ENCODE data around the gene TWNK.

The TWNK gene

DNA sequence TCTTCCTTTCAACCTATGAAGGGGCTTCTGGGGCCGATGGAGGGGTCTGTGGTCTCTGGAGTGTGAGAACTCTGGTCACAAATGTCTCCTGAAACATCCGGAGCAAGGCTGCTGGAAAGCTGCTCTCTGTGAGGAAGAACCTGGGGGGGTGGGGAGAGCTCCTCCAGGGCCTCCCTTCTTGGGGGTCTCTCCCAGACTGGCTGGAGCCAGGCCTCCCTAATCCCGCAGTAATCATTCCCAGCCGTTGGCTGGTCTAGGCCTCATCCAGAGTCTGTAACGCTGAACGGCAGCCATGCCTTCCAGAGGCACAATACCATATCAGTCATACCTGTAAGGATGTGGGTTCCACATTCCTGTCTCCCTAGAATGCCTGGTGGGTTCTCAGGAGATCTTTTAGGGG lies 7.8 kb downstream of the TWNK start:
- no peak for DNase-seq (ENCODE audit: low read depth)
- TF ChIP-seq, protein P1, sequence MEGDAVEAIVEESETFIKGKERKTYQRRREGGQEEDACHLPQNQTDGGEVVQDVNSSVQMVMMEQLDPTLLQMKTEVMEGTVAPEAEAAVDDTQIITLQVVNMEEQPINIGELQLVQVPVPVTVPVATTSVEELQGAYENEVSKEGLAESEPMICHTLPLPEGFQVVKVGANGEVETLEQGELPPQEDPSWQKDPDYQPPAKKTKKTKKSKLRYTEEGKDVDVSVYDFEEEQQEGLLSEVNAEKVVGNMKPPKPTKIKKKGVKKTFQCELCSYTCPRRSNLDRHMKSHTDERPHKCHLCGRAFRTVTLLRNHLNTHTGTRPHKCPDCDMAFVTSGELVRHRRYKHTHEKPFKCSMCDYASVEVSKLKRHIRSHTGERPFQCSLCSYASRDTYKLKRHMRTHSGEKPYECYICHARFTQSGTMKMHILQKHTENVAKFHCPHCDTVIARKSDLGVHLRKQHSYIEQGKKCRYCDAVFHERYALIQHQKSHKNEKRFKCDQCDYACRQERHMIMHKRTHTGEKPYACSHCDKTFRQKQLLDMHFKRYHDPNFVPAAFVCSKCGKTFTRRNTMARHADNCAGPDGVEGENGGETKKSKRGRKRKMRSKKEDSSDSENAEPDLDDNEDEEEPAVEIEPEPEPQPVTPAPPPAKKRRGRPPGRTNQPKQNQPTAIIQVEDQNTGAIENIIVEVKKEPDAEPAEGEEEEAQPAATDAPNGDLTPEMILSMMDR (IDR thresholded peaks at IDR 0.05; ENCODE audit: insufficient read depth, low read depth, low read length, missing control alignments) = no peak
- no peak overlapping the region for H3K4me3 ChIP-seq (ENCODE audit: low read length)

DNA sequence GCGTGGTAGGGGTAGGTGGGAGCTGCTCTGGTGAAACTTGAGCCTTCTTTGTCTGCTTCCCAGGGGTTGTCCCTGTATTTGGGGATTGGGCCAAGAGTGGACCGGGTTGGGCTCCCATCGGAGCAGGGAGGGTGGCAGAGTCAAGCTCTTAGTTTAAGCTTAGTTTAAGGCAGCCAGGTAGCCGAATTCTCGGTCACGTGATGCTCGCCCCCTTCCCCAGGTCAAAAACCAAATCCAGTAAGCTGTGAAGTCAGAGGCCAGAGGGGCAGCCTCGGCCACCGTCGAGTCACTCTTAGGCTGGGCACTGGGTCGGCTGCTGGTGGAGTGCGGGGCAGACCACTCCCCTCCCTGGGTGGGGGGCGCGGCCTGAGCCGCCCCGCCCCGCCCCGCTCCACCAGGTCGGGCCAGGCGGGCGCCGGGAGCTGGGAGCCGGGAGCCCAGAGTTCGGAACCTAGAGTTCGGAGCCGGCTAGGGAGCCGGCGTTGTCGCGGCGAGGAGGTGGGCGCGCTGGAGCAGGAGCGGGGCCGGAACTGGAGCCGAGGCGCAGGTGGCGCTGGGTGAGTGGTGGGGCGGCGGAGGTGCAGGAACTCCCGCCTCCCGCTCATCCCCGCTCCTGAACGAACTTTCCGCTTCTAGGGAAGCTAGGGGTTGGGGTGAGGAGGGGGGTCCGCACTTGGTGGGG lies 9.5 kb downstream of the TWNK start:
- peak; percentile 42 for DNase-seq (ENCODE audit: low read depth)

DNA sequence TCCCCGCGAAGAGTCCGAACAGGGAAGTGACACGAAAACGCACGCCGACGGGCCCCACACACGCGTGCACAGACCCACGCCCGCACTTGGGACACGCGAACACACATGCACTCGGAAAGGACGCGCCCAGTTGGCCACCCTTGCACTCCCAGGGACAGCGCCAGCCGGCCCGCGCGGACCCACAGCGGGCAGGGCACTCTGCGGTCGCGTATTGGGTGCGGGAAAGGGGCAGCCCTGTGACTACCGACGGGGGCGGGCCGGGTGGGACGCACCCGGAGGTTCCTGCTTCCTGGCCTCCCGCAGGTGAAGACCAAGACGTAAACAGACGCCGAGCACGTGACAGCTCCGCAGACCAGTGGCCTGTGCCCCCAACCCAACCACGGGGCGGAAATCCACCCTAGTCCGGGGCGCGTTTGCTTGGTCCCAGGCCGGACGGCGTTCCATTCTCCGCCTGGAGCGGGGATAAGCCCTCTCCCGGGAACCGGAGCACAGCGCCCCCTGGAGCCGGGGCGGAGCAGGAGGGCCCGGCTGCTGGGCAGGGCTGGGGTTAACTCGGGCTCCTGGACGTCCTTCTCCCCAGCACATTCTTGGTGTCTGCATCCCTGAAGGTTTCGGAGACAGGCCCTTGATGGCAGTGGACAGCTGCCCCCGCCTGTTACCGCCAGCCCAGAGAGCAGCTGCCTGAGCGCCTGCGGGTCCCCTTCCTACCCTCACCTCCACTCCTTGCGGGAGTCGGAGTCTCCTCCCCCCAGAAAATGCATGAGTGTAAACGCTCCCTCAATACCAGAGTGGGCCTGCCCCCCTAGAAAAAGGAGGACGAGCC lies 10.2 kb downstream of the TWNK start:
- TF ChIP-seq, protein P1 (IDR thresholded peaks at IDR 0.05; ENCODE audit: insufficient read depth, low read depth, low read length, missing control alignments) = peak; percentile 84
- peak overlapping the region; percentile 78 for H3K4me3 ChIP-seq (ENCODE audit: low read length)
- DNase-seq (ENCODE audit: low read depth) = peak; percentile 79

More for the DNA sequence above, 9.5 kb downstream of the TWNK start:
- peak overlapping the region; percentile 78 for H3K4me3 ChIP-seq (ENCODE audit: low read length)
- TF ChIP-seq, protein P1 (IDR thresholded peaks at IDR 0.05; ENCODE audit: insufficient read depth, low read depth, low read length, missing control alignments) = no peak

DNA sequence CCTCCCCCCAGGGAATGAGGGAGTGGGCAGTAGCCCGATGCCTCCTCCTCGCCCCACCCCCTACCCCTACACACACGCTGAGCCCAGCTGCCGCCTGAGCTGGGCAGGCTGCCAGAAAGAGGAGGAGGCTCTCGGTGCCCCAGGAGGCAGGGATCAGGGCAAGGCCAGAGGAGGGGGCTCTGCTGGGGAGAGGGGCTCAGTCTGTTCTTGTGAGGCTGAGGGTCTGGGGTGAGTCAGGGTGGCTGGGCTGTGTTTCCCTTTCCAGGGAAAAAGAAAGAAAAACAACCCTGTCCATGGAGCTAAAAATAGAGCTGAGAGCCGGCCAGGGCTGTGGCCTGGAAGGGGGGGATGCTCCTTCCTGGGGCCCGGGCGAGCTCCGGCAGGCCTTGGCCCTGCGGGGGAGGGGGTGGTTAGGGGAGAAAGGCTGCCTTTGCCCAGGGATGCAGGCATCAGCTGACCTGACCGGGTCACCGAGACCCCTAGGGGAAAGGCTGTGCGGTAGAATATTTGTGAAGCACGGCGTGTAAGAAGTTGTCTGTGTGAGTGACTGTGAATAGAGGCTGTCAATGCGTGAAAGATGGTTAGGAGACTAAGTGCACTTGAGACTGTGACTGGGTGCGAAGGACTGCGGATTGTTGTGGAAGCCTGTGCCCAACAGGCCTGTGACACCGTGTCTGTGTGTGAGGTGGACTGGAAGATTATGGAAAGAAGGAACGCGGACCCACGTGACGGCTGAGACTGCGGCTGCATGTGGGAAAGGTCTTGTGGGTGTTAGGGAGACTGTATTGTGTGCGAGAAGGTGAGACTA lies 11.0 kb downstream of the TWNK start:
- TF ChIP-seq, protein P1 (IDR thresholded peaks at IDR 0.05; ENCODE audit: insufficient read depth, low read depth, low read length, missing control alignments) = no peak
- peak; percentile 69 for DNase-seq (ENCODE audit: low read depth)
- H3K4me3 ChIP-seq (ENCODE audit: low read length) = peak overlapping the region; percentile 78

DNA sequence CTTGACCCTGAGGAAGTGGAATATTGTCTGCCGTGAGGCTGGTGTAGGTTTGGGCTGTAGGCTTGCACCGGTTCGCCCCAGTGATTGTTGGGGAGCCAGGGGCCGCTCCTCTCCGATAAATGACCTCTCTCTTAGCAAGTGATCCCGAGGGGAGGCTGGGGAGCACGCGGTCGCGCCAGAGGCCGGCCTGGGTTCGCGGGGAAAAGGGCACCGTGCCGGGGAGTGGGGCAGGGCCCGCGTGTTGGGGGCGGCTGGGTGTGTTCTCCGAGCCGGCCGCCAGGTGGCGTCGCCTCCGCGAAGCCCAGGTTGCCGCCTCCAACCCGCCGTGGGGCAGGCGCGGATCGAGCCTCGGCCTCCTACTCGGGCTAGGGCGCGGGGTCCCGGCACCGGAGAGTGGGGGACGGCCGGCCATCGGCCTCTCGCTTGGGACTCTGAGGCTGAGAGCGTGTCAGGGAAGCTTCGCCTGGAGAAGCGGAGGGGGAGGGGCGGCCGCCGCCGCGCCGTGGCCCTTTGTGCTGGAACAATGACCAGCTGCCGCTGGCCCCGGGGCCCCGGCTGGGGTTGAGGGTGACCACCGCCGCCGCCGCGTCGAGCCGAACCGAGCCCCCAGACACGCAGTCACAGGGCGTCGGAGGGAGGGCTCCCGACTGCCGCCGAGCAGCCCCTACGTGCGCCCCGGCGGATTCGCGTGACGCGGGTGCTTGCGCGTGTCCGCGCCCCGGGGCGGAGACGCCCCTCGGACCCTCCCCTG lies 11.8 kb downstream of the TWNK start:
- H3K4me3 ChIP-seq (ENCODE audit: low read length) = peak overlapping the region; percentile 78
- TF ChIP-seq, protein P1 (IDR thresholded peaks at IDR 0.05; ENCODE audit: insufficient read depth, low read depth, low read length, missing control alignments) = peak; percentile 50
- peak; percentile 68 for DNase-seq (ENCODE audit: low read depth)

DNA sequence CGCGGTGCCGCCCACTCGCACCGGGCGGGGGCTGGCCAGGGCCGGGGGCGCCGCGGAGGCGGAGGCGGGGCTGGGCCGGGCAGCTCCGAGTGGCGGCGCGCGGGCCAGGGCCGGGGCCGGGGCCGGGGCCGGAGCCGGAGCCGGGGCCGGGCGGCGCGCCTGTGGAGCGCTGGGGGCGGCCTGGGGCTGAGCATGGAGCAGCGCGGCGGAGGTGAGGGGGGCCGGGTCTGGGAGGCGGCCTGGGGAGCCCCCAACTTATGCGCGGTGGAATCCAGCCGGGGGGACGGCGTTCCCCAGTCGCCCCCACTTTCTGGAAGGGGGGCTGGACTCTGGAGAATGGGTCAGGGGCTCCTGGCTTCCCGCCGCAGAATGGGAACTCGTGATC lies 12.4 kb downstream of the TWNK start, which contains the start of gene LZTS2:
Gene LZTS2, plus strand, starts transcription at position 67 of the 385 bp plus-strand sequence. CDS start 2,731 bp downstream, outside the sequence.
- TF ChIP-seq, protein P1 (IDR thresholded peaks at IDR 0.05; ENCODE audit: insufficient read depth, low read depth, low read length, missing control alignments) = no peak
- H3K4me3 ChIP-seq (ENCODE audit: low read length) = peak within 1 kb of the TSS; percentile 80
- DNase-seq (ENCODE audit: low read depth) = no peak

All from epithelial cell of esophagus (primary cell).